GM18508 (cell line): ENCODE measurements around the gene PCNX1.
"Not testable (repeated sequence)": the region's sequence is repeated elsewhere in the genome, so short reads cannot be mapped to it uniquely, and the experiment has no call there.

Source experiments
- ATAC-seq: cut with Tn5 transposase; IDR thresholded peaks from one replicate; pipeline ENCODE4 v1.9.1; 2021; ENCODE audit warnings: moderate number of reproducible peaks; ENCODE audit not compliant: insufficient read depth, unreplicated experiment

The PCNX1 gene

GRCh38 chr14:71116568-71117122 is 209.4 kb downstream of the PCNX1 start:
- no peak for ATAC-seq

DNA sequence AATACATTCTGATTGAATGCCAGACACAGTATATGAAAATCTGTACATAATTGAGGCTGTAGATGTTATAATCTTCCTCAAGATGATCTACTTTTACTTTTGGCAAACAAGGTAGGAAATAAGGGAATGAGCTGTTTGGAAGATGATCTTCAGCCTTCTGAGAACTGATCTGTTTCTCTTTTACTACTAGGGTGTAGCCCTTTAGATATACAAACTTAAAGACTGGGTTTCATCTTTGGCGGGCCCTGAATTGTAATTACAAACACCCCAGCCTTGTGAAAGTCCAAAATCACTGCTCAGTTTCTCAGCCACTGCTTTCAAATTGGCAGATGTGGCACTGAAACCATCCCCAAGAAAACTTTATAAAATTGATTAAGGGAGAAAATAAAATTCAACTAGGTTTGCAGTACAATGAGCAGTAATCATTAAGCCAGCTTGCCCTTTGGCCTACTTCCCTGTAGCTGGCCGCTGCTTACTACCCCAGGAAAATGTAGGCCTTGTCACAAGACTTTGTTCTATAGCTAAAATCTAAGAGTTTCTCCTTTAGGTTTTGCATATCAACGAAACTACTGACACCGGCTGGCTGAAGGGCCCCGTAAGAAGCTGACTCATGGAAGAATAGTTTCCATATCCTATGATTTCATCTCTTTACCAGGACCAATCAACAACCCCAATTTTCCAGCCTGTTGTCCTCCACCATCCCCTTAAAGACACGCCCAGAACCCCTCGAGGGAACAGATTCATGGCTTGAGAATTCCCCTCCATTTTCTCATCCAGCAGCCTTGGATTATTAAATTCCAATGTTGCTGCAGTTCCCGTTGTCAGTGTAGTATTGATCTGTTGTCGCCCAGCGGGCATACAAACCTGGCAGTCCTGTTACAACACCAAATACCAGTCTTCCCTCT is 210.8 kb downstream of the PCNX1 start:
- ATAC-seq, result no peak

DNA sequence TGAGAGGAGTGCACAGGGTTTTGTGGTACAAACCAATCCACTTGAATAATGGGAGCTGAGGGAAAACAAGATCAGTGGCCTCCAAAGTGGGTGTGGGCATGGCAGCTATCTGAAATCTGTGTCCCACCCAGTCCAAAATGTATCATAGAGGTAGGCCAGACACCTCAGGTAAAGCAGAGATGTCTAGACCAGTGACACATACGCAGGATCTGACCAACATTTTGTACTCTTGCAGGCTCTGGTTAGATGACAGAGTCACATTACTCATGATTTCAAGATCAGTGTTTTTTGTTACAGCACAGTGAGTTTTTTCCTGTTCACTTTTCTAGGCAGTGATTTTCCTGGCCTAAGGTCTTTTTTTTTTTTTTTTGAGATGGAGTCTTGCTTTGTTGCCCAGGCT is 211.8 kb downstream of the PCNX1 start:
- no peak for ATAC-seq

GRCh38 chr14:71119832-71120231 is 212.6 kb downstream of the PCNX1 start:
- no peak for ATAC-seq

DNA sequence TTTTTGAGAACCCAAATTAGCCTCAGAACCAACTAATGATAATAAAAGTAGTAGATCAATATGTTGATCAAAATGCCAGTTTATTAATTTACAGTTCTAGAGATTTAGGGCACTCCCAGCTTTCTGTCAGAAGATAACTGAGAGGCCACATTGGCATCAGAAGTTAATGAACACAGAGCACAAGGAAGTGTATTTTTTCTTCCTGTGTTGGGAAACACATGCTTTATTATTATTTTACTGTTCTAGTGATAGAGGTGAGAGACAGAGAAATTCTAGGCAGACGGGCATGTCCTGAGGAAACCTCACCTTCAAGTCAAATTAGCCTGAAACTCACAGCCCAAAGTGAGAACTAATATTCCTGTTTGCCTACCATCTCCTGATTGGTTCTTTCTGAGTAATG is 213.7 kb downstream of the PCNX1 start:
- ATAC-seq, result no peak

DNA sequence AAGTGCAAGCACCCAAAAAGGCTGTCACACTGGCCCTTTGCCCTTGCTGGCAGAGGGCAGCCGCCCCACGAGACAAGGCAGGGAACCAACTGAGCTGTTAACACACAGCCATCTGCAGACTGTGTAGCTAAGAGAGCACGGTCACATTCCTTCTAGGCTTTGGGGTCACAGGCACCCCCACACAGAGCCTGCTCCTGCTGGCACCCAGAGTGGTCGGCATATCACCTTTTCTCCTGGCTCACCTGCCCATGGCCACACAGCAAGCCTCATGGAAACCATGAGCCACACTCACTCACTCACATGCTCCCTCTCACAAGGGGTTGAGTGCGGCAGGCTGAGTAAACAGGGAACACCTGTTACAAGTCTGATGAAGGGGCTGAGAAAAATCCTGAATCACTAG is 214.5 kb downstream of the PCNX1 start:
- no peak for ATAC-seq

DNA sequence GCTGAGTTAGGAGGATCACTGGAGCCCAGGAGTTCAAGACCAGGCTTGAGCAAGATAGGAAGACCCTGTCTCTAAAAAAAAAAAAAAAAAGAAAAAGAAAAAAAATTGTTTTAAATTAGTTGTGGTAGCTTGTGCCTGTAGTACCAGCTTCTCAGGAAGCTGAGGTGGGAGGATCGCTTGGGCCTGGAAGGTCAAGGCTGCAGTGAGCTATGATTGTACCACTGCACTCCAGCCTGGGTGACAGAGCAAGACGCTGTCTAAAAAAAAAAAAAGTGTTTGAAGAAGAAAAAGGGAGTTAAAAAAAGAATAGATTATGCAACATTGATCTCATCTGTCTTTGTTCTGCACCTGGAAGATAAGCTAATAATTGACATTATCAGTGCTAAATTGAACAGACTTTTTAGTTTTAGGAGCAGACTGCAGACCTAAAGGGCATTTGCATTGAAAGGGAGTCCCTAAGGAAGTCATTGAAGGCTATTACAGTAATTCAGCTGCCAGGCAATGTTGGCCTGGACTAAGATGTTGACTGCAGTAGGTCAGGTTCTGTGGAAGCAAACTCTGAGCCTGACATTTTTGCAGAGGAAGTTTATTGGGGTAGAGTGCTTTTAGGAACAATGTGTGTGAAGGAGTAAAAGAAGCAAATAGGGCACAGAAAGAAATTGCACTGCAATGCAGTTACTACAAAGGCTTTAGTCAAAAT is 215.8 kb downstream of the PCNX1 start:
- ATAC-seq, result no peak

GRCh38 chr14:71123579-71124135 is 216.4 kb downstream of the PCNX1 start:
- ATAC-seq, result no peak

- ATAC-seq, result not testable (repeated sequence)
Measured at GRCh38 chr14:71129716-71130490, 222.6 kb downstream of the PCNX1 start.

GRCh38 chr14:71130491-71131179 is 223.4 kb downstream of the PCNX1 start:
- no peak for ATAC-seq

GRCh38 chr14:71133296-71133695 is 226.0 kb downstream of the PCNX1 start:
- no peak for ATAC-seq

GRCh38 chr14:71135496-71135895 is 228.2 kb downstream of the PCNX1 start:
- no peak for ATAC-seq

GRCh38 chr14:71135911-71136310 is 228.7 kb downstream of the PCNX1 start:
- ATAC-seq, result no peak

DNA sequence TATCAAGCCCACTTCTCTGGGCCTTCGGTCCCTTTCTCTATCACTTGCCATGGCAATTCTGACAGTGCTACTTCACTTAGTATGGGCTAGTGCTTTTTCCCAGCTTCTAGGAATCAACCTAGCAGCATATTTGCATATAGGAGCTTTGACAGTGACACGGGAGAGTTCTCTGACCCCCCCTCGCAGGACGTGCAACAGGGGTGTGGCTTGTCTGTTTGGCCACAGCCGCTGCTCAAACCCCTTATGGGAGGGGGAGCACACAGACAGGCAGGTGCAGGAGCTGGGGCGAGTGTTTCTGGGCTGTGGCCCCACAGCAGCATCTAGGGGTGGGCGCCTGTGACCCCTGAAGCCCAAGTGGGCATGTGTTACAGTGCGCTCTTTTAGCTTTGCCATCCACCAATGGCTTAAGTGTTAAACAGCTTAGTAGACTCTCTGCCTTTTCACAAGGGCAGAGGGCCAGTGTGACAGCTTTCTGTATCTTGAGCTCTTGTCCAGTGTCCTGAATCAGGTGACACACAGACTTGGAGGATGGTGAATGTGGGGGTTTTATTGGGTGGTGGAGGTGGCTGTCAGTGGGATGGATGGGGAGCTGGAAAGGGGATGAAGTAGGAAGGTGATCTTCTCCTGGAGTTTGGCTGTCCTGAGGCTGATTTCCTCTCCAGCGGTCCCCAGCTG is 229.3 kb downstream of the PCNX1 start:
- no peak for ATAC-seq

GRCh38 chr14:71137536-71138447 is 230.5 kb downstream of the PCNX1 start:
- ATAC-seq, result no peak

GRCh38 chr14:71138448-71139293 is 231.4 kb downstream of the PCNX1 start:
- ATAC-seq, result no peak

DNA sequence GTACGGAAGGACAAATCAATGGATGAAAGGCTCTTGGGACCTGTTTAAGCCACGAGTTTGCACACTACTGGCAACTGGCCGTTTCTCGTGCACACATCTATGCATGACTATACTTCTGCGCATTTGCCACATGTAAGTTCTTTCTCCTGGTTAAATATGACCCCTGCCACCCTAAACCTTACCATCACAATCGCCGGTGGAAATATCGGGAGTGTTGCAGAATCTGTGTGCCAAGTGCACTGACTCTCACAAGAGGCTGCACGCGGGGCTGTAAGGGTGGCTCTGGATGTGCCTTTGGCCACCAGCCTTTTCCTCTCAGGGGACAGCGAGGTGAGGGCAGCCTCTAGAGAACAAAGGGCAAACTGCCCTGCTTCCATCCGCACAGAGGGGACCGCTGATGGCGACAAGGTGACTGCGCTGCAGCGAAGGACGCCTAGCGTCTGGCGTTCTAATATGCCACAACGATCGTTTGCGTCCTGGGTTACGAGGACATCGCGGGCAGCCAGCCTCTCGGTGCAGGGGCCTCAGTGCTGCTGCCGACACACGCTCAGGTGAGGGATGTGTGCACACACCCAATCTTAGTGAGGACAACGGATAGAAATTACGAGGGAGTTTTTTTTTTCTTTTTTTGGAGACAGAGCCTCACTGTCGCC is 232.2 kb downstream of the PCNX1 start:
- ATAC-seq, result no peak
